AG04449 (cell line): Measurements from ENCODE around the gene TREH.

Experiments used
- CTCF ChIA-PET: fragments of 350-600 bp; formaldehyde crosslinking; extraction: SDS; loops from one replicate; lab custom pipeline; 2021; ENCODE audit warnings: antibody characterized with exemption; lab: Yijun Ruan, JAX
- POLR2A ChIA-PET: fragments of 400-600, 350-600 bp; formaldehyde crosslinking; extraction: SDS; loops from one replicate; lab custom pipeline; 2020; ENCODE audit warnings: antibody characterized with exemption, inconsistent platforms; lab: Yijun Ruan, JAX
- DNase-seq: peaks from one replicate; pipeline ENCODE4 v3.0.0-alpha.2; 2010; ENCODE audit warnings: low read depth, low spot score
- H3K4me3 ChIP-seq: 2 replicates; pipeline ENCODE4 v1.5.1; 2011; ENCODE audit warnings: low read depth, mild to moderate bottlenecking, control low read depth, low read length
- TF ChIP-seq, protein P1 (sequence below): IDR thresholded peaks from one replicate; pipeline ENCODE4 v1.5.1; 2011; ENCODE audit warnings: mild to moderate bottlenecking, moderate library complexity, low read length, control low read depth, inconsistent platforms; ENCODE audit not compliant: insufficient read depth; ENCODE audit errors: missing control alignments

Gene TREH

GRCh38 chr11:118645066-118645715, 34.3 kb downstream of the TREH start:
- H3K4me3 ChIP-seq: no peak overlapping the region
- ChIA-PET CTCF (interaction anchor here (0.8 to 4.7 kb wide), 2 partner anchors 13 to 38 kb away, joined by 3 to 40 read pairs; partner anchors contain the start of gene PHLDB1), POLR2A (interaction anchor here (0.9 kb wide), 1 partner anchor 24 kb away, joined by 3 read pairs; no protein-coding TSS in a partner anchor)
- DNase-seq: no peak
- TF ChIP-seq, protein P1, sequence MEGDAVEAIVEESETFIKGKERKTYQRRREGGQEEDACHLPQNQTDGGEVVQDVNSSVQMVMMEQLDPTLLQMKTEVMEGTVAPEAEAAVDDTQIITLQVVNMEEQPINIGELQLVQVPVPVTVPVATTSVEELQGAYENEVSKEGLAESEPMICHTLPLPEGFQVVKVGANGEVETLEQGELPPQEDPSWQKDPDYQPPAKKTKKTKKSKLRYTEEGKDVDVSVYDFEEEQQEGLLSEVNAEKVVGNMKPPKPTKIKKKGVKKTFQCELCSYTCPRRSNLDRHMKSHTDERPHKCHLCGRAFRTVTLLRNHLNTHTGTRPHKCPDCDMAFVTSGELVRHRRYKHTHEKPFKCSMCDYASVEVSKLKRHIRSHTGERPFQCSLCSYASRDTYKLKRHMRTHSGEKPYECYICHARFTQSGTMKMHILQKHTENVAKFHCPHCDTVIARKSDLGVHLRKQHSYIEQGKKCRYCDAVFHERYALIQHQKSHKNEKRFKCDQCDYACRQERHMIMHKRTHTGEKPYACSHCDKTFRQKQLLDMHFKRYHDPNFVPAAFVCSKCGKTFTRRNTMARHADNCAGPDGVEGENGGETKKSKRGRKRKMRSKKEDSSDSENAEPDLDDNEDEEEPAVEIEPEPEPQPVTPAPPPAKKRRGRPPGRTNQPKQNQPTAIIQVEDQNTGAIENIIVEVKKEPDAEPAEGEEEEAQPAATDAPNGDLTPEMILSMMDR: no peak

DNA sequence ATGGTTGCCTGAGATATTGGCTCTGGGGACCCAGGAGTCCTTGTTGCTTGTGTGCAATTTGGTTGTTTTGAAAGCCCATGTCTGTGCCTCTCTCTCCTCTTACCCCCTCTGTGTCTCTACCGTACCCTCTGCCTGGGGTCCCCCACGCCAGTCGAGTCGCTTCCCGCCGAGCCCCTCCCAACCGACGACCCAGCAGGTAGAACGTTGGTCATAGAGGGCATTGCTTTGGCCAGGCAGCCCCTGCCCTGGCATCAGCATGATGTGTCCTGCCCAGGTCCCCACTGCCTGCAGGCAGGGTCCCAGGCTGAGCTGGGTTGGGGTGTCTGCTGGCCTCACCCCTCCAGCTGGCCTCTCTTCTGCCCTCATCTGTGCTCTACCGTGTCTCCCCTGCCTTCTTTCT, 35.0 kb downstream of the TREH start:
- no peak overlapping the region for H3K4me3 ChIP-seq
- no peak for DNase-seq
- ChIA-PET POLR2A (no interaction called here), CTCF (interaction anchor here (0.6 to 2.8 kb wide), 3 partner anchors 12 to 37 kb away, joined by 3 to 16 read pairs (median 3); partner anchors contain the start of gene PHLDB1)
- TF ChIP-seq, protein P1: no peak

DNA sequence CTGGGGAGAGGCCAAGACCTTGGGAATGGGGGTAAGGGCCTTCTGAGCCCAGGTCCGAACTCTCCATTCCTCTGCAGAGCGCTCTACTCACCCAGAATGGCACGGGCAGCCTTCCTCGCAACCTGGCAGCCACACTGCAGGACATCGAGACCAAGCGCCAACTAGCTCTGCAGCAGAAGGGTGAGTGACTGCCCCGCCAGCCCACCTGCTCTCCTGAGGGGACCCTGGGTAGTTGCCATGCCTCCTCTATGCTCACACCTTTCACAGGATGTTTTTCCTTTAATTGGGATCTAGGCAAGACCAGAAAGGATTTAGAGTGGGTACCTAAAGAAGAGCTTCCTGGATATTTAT, 35.5 kb downstream of the TREH start:
- TF ChIP-seq, protein P1: no peak
- CTCF ChIA-PET: interaction anchor here (0.6 to 2.8 kb wide), 3 partner anchors 13 to 17 kb away, joined by 3 to 16 read pairs (median 5); no protein-coding TSS in a partner anchor
- H3K4me3 ChIP-seq: no peak overlapping the region
- no peak for DNase-seq
- POLR2A ChIA-PET: no interaction called here

GRCh38 chr11:118643142-118643994, 36.1 kb downstream of the TREH start:
- ChIA-PET POLR2A (interaction anchor here (0.7 kb wide), 1 partner anchor 21 kb away, joined by 3 read pairs; no protein-coding TSS in a partner anchor), CTCF (interaction anchor here (1.1 to 2.8 kb wide), 4 partner anchors 12 to 17 kb away, joined by 3 to 16 read pairs (median 5); no protein-coding TSS in a partner anchor)
- TF ChIP-seq, protein P1: no peak
- no peak overlapping the region for H3K4me3 ChIP-seq
- DNase-seq: no peak

- CTCF ChIA-PET: interaction anchor here (1.6 kb wide), 1 partner anchor 16 kb away, joined by 5 read pairs; no protein-coding TSS in a partner anchor
- TF ChIP-seq, protein P1: no peak
- no peak for DNase-seq
- POLR2A ChIA-PET: no interaction called here
- H3K4me3 ChIP-seq: no peak overlapping the region
Measured at GRCh38 chr11:118641397-118642019, 37.9 kb downstream of the TREH start.
